GM13977 (cell line): ENCODE measurements around the gene MACROH2A1.

ENCODE experiments used
- DNase-seq: peaks from one replicate; pipeline ENCODE4 v3.0.0; 2012; ENCODE audit warnings: low spot score
- in situ Hi-C: fragments of 300-500 bp; cut with MboI; formaldehyde crosslinking; loops from one replicate; pipeline ENCODE4 v1.12.0; 2022; ENCODE audit warnings: low sequenced_read_pairs, low pct_unique_long_range_greater_than_20kb, mixed read lengths, inconsistent platforms; ENCODE audit not compliant: unreplicated experiment
- TF ChIP-seq, protein P1 (sequence below): IDR thresholded peaks from 2 replicates; pipeline ENCODE4 v1.5.1; 2012; ENCODE audit warnings: mild to moderate bottlenecking, control low read depth; ENCODE audit not compliant: insufficient read depth; ENCODE audit errors: extremely low read depth, missing control alignments

Gene MACROH2A1

DNA sequence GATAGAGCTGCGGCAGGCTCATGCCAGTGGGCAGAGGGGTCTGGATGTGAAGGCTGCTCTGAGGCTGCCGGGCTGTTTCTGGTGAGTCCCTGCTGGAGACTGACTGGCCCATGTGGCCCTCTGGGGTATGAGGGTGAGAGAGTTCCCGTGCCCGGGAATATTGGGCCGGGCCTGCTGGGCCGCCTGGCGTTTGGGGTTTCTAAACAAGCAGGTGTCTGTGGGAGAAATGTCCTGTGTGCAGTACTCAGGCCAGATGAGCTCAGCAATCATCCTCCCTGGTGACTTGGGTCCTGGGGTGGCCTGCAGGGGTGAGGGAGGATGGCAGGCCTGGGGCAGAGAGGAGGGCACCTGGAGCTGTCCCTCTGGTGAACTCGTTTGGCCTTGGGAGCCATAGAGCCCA, 74.9 kb downstream of the MACROH2A1 start:
- DNase-seq, result no peak
- TF ChIP-seq, protein P1, sequence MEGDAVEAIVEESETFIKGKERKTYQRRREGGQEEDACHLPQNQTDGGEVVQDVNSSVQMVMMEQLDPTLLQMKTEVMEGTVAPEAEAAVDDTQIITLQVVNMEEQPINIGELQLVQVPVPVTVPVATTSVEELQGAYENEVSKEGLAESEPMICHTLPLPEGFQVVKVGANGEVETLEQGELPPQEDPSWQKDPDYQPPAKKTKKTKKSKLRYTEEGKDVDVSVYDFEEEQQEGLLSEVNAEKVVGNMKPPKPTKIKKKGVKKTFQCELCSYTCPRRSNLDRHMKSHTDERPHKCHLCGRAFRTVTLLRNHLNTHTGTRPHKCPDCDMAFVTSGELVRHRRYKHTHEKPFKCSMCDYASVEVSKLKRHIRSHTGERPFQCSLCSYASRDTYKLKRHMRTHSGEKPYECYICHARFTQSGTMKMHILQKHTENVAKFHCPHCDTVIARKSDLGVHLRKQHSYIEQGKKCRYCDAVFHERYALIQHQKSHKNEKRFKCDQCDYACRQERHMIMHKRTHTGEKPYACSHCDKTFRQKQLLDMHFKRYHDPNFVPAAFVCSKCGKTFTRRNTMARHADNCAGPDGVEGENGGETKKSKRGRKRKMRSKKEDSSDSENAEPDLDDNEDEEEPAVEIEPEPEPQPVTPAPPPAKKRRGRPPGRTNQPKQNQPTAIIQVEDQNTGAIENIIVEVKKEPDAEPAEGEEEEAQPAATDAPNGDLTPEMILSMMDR, result no peak
- in situ Hi-C loops, result no loop called here

GRCh38 chr5:135323701-135324132, 75.3 kb downstream of the MACROH2A1 start:
- in situ Hi-C loops, result no loop called here
- TF ChIP-seq, protein P1, result no peak
- DNase-seq, result no peak

DNA sequence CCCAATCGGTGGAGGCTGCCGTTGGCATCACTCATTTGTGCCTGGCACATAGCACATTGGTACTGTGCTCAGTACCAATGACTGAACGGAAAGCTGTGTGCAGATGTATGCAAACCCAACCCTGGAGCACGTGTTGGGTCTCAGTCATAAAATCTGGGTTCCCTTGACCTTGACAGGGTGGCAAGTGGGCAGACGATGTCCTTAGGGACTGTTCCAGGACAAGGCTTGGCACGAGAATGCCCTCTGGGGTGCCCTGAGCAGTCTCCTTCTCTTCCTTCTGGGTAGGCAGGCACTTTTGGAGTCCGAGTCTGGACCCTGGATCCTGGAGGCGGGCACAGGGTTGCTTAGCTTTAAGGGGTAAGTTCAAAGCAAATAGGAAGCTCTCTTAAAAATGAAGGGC, 75.8 kb downstream of the MACROH2A1 start:
- TF ChIP-seq, protein P1, result no peak
- in situ Hi-C loops, result no loop called here
- DNase-seq, result no peak

DNA sequence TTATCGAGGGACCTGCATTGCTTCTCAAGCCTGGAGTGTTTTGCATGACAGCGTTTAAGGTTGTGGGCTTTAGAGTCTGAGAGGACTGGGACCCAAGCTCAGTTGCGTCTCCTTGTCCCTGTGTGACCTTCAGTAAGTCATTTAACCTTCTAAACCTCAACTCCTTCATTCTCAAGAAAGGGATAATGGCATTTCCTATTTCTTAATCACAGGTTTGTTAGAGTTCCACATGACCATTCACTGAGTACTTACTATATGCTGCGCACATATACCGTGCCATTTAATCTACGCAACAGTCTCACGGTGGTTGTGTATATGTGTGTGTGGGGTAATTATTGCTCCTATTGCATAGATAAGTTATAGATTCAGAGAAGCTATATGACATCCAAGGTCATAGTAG, 76.3 kb downstream of the MACROH2A1 start:
- DNase-seq, result no peak

DNA sequence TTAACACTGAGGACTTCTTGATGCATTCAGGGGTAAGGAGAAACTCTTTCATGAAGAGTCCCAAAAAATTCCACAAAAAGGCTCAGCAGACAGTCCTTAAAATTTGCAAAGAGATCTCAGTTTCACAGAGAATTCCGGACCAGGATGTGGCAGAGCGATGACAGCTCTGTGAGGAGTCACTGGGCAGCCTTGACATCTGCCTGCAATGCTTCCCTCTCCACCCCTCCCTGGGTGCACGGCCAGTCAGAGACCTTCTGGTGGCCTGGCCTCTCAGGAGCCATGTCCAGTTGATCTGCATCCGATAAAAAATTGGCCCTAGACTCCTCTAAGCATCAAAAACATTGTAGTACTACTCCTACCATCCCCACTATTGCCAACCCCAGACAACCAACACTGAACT, 76.8 kb downstream of the MACROH2A1 start:
- in situ Hi-C loops, result no loop called here
- no peak for DNase-seq
- TF ChIP-seq, protein P1, result no peak

More for the DNA sequence above, 76.3 kb downstream of the MACROH2A1 start:
- TF ChIP-seq, protein P1, result no peak
- in situ Hi-C loops, result no loop called here

DNA sequence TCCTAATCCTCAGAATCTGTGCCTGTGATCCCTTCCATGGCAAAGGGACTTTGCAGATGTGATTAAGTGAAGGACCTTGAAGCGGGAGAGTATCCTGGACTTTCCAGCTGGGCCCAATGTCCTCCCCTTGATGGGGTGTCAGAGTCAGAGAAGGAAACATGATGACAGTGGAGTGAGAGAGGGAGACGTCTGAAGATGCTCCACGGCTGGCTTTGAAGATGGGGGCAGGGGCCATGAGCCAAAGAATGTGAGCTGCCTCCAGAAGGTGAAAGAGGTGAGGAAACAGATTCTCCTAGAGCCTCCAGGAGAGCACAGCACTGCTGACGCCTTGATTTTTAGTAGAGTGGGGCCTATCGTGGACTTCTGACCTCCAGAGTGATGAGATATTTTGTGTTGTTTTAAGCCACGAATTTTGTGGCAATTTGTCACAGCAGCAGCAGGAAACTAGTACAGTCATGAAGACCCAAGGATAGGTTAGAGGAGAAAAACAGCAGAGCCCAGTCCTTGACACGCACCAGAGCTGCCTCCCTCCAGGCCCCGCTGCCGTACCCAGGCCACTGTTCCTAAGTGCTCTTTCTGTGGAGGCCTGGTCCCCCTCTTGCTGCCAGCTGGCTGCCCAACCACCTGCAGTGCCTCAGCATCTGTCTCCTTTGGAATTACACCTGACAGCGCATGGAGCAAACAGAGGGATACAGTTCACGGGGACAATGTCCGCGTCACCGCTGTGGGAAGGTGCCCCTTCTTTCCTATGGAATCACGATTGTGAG, 78.1 kb downstream of the MACROH2A1 start:
- in situ Hi-C loops, result no loop called here
- TF ChIP-seq, protein P1, result no peak
- DNase-seq, result no peak
